Cardiac muscle cell (in vitro differentiated cells and primary cell): ENCODE data around the gene ASPA. TPM values are rescaled to one million over a fixed set of nuclear protein-coding genes. Genes with fewer than 3 reads are reported as not detected.

Source experiments
- DNase-seq, 2 donors: peaks; one replicate each; pipeline versions ENCODE4 v3.0.0 to v3.0.0-alpha.2; 2010 to 2017; ENCODE audit warnings: low read depth in 1 of 2, low spot score in 1 of 2
- H3K27ac ChIP-seq: fragments of 200-600 bp; sonication (generic); 2 replicates; pipeline ENCODE4 v1.5.1; 2016
- H3K27me3 ChIP-seq: fragments of 200-600 bp; sonication (generic); 2 replicates; pipeline ENCODE4 v1.6.0; 2016; ENCODE audit warnings: control low read depth
- H3K36me3 ChIP-seq: fragments of 200-600 bp; sonication (generic); 2 replicates; pipeline ENCODE4 v1.5.1; 2016; ENCODE audit warnings: control low read depth
- H3K4me1 ChIP-seq: fragments of 200-600 bp; sonication (generic); 2 replicates; pipeline ENCODE4 v1.8.1; 2017; ENCODE audit warnings: low read depth, mild to moderate bottlenecking, mixed run types
- H3K4me3 ChIP-seq: fragments of 200-600 bp; sonication (generic); 2 replicates; pipeline ENCODE4 v1.5.1; 2016; ENCODE audit warnings: mild to moderate bottlenecking
- H3K9me3 ChIP-seq: fragments of 200-600 bp; sonication (generic); 2 replicates; pipeline ENCODE4 v1.5.1; 2017; ENCODE audit warnings: low read depth, mild to moderate bottlenecking, control low read depth
- CTCF ChIP-seq: IDR thresholded peaks from 2 replicates; pipeline ENCODE4 v1.5.1; 2012; ENCODE audit warnings: low read depth, mild to moderate bottlenecking, low read length
- polyA plus RNA-seq: library from polyadenylated mRNA; unstranded; fragments of >200 nt; fragmentation: Nextera tagmentation; extraction: Ambion mirVana; gene quantifications from 2 replicates; pipeline ENCODE4 v1.2.1, GENCODE V29; 2016
- total RNA-seq: library from RNA; depleted of rRNA; stranded (reverse); fragments of >200 nt; gene quantifications from 2 replicates; pipeline ENCODE4 v1.2.3, GENCODE V29; 2016

Gene ASPA
- total and polyA plus RNA-seq, 2 experiments from 2014 or later = not detected

DNA sequence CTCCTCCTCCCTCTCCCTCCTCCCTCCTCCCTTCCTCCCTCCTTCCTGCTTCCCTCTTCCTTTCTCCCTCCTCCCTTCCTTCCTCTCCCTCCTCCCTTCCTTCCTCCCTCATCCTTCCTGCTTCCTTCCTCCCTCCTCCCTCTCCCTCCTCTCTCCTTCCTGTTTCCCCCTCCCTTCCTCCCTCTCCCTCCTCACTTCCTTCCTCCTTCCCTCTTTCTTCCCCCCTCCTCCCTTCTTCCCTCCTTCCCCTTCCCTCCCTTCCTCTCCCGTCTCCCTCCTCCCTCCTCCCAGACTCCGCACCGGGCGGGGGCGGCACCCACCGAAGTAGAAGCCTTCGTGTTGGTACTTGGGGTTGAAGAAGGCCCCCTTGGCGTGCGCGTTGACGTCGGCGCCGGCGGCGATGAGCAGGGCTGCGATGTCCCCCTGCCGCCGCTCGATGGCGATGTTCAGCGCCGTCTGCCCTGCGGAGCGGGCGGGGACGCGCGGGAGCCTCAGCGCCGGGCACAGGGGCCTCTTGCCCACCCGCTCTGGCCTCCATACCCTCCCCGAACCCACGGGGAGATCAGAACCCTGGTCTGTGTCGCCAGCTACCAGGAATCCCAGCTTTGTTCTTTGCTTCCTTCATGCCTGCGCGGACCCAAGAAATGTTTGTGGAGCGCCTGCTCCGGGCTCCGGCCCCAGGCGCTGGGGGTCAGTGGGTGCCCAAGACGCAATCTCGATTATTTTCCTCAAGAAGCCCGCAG lies 59.6 kb downstream of the ASPA start:
- H3K36me3 ChIP-seq = no peaks in the 10 kb centered on the region
- no peaks in the 10 kb centered on the region for H3K27me3 ChIP-seq
- peak; percentile 78 for TF ChIP-seq CTCF
- H3K9me3 ChIP-seq = no peaks in the 10 kb centered on the region
- H3K27ac ChIP-seq = no peak overlapping the region
- DNase-seq = peak; percentile 79 to 91
- H3K4me1 ChIP-seq = peaks cover 8% of the 10 kb centered on the region
- peak overlapping the region; percentile 10 for H3K4me3 ChIP-seq

GRCh38 chr17:3536716-3537115 lies 60.9 kb downstream of the ASPA start:
- TF ChIP-seq CTCF = no peak
- no peaks in the 10 kb centered on the region for H3K9me3 ChIP-seq
- DNase-seq = no peak
- peaks cover 3% of the 10 kb centered on the region for H3K4me1 ChIP-seq
- no peak overlapping the region for H3K4me3 ChIP-seq
- no peaks in the 10 kb centered on the region for H3K27me3 ChIP-seq
- no peaks in the 10 kb centered on the region for H3K36me3 ChIP-seq
- no peak overlapping the region for H3K27ac ChIP-seq

- Histone ChIP-seq H3K4me1 (peaks cover 3% of the 10 kb centered on the region), H3K36me3 (no peaks in the 10 kb centered on the region), H3K27me3 (no peaks in the 10 kb centered on the region), H3K4me3 (no peak overlapping the region), H3K9me3 (no peaks in the 10 kb centered on the region), H3K27ac (no peak overlapping the region)
- DNase-seq = no peak
- no peak for TF ChIP-seq CTCF
These were observed 64.2 kb downstream of the ASPA start for GRCh38 chr17:3539881-3540540.

DNA sequence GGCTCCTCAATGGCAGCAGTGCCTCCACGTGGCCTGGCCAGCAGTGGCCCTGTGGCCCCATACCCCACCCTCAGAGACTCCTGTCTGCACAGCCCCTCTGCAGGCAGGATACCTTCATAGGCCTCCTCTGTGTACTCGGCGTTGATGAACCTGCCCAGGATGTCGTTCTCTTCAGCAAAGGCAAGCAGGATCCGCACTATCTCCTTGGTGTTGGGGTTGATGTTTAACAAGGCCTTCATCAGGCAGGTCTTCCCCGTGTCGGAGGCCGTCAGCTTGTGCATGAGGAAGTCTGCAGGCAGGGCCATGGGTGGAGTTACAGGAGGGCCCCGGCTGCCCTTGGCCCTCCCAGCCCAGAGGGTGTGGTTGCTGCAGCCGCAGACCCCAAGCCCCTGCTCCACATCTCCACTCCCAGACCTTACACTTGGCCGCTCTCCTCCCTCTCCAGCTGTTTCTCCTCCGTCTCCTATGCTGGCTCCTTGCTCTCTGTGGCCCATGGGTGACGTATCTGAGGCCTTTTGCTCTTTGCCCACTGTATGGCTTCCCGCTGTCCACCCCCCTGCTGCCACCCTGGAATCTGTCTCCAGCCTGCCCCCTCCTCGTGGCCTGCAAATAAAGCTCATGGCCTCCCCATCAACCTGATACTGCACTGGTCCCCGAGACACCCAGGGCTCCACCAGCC lies 66.8 kb downstream of the ASPA start:
- Histone ChIP-seq H3K4me1 (no peaks in the 10 kb centered on the region), H3K4me3 (no peak overlapping the region), H3K36me3 (no peaks in the 10 kb centered on the region), H3K9me3 (no peaks in the 10 kb centered on the region), H3K27ac (no peak overlapping the region), H3K27me3 (no peaks in the 10 kb centered on the region)
- DNase-seq = no peak
- no peak for TF ChIP-seq CTCF

DNA sequence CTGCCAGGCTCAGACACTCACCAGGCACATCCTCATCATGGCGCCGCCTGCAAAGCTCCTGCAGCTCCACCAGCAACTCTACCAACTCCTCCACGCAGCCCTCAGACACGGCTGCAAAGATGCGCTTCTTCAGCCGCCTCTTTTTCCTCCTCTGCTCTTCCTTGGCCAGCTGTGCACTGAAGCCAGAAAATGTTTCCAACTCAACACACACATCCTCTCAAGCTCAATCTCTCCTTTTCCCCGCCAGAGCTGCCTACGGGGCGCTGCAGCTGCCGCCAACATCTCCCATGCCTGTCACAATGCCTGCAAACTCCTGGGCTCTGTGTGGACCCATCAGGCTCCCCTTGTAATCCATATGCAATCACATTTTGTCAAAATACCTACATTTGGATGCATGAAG lies 67.7 kb downstream of the ASPA start:
- TF ChIP-seq CTCF = no peak
- H3K27me3 ChIP-seq = no peaks in the 10 kb centered on the region
- H3K27ac ChIP-seq = no peak overlapping the region
- no peak for DNase-seq
- H3K4me1 ChIP-seq = no peaks in the 10 kb centered on the region
- no peaks in the 10 kb centered on the region for H3K9me3 ChIP-seq
- H3K36me3 ChIP-seq = no peaks in the 10 kb centered on the region
- no peak overlapping the region for H3K4me3 ChIP-seq
